H1 (cell line): ENCODE measurements around the gene F11R. TPM values are rescaled to one million over a fixed set of nuclear protein-coding genes. Genes with fewer than 3 reads are reported as not detected.
A peak's percentile ranks its signal among the peaks of the same experiment; 100 is the strongest.

ENCODE experiments used
- CTCF ChIA-PET: fragments of 300-600 bp; sonication (Branson Sonifier 250); formaldehyde crosslinking; loops from one replicate; lab custom pipeline; 2021; ENCODE audit not compliant: partially characterized antibody; lab: Charles Lee
- POLR2A ChIA-PET: fragments of 300-600 bp; sonication (Branson Sonifier 250); formaldehyde crosslinking; loops from one replicate; lab custom pipeline; 2021; ENCODE audit warnings: inconsistent platforms; ENCODE audit not compliant: partially characterized antibody; lab: Charles Lee
- DNase-seq, 2 experiments: peaks; one replicate each; pipeline versions ENCODE4 v3.0.0 to v3.0.0-alpha.2; 2010 to 2022; ENCODE audit warnings: low spot score in 2 of 2, low read depth in 1 of 2, mixed read lengths in 1 of 2
- FAIRE-seq: peaks from 2 replicates; lab custom pipeline; 2011; peaks lifted over from hg19 to GRCh38; lab: Jason Lieb, UNC
- H2AFZ ChIP-seq: 2 replicates; pipeline ENCODE4 v1.8.1; 2012; ENCODE audit warnings: low read length, inconsistent platforms
- H2AK5ac ChIP-seq: 2 replicates; pipeline ENCODE4 v1.6.1; 2013; ENCODE audit warnings: low read depth, low read length
- H2BK120ac ChIP-seq: replicated peaks from 2 replicates; pipeline ENCODE3; 2013; ENCODE audit warnings: low read depth, low read length, inconsistent platforms
- H2BK12ac ChIP-seq: 2 replicates; pipeline ENCODE4 v1.6.1; 2013; ENCODE audit warnings: low read depth, low read length
- H2BK15ac ChIP-seq: 2 replicates; pipeline ENCODE4 v1.6.1; 2013; ENCODE audit warnings: low read length
- H2BK20ac ChIP-seq: 2 replicates; pipeline ENCODE4 v1.6.1; 2013; ENCODE audit warnings: low read length
- H2BK5ac ChIP-seq: 2 replicates; pipeline ENCODE4 v1.6.1; 2013; ENCODE audit warnings: low read depth, low read length
- H3K14ac ChIP-seq: 2 replicates; pipeline ENCODE4 v1.6.1; 2013; ENCODE audit warnings: inconsistent platforms; ENCODE audit not compliant: insufficient read length
- H3K18ac ChIP-seq: 2 replicates; pipeline ENCODE4 v1.6.1; 2013; ENCODE audit warnings: low read length; ENCODE audit errors: extremely low read depth
- H3K23ac ChIP-seq: 2 replicates; pipeline ENCODE4 v1.6.1; 2013; ENCODE audit warnings: inconsistent platforms; ENCODE audit not compliant: insufficient read length
- H3K23me2 ChIP-seq: 2 replicates; pipeline ENCODE4 v1.6.1; 2013; ENCODE audit warnings: low read depth, low read length
- H3K27ac ChIP-seq: 2 replicates; pipeline ENCODE4 v1.6.1; 2011; ENCODE audit warnings: low read depth, low read length, inconsistent platforms
- H3K27me3 ChIP-seq, 4 experiments: replicated peaks in 1 of 4; 1 replicate in 1 of 4; 2 replicates in 3 of 4; pipeline versions ENCODE4 v1.6.1 to v1.8.1; 2011 to 2013; ENCODE audit warnings: low read length in 3 of 4, mild to moderate bottlenecking in 3 of 4, inconsistent platforms in 2 of 4, mixed read lengths in 2 of 4, moderate library complexity in 1 of 4; ENCODE audit not compliant: control insufficient read depth in 3 of 4, insufficient read depth in 3 of 4; ENCODE audit errors: extremely low read depth in 1 of 4
- H3K36me3 ChIP-seq, 4 experiments: 2 replicates each; pipeline versions ENCODE4 v1.6.1 to v1.8.1; 2011 to 2013; ENCODE audit warnings: mild to moderate bottlenecking in 4 of 4, low read length in 3 of 4, moderate library complexity in 2 of 4, control low read depth in 1 of 4, inconsistent platforms in 1 of 4; ENCODE audit not compliant: insufficient read depth in 4 of 4, control insufficient read depth in 2 of 4
- H3K4ac ChIP-seq: replicated peaks from 2 replicates; pipeline ENCODE3; 2013; ENCODE audit warnings: low read length, low read depth, mixed read lengths, inconsistent platforms; ENCODE audit not compliant: insufficient read length
- H3K4me1 ChIP-seq, 4 experiments: replicated peaks in 1 of 4; 1 replicate in 1 of 4; 2 replicates in 3 of 4; pipeline versions ENCODE4 v1.6.1 to v1.8.1; 2011 to 2013; ENCODE audit warnings: low read length in 3 of 4, inconsistent platforms in 2 of 4, mixed read lengths in 1 of 4; ENCODE audit not compliant: insufficient read depth in 4 of 4, control insufficient read depth in 3 of 4
- H3K4me2 ChIP-seq, 2 experiments: 2 replicates each; pipeline versions ENCODE4 v1.6.1 to v1.8.1; 2011 to 2013; ENCODE audit warnings: low read depth in 2 of 2, low read length in 2 of 2, control low read depth in 1 of 2, inconsistent platforms in 1 of 2, mild to moderate bottlenecking in 1 of 2; ENCODE audit not compliant: insufficient read depth in 1 of 2
- H3K4me3 ChIP-seq, 4 experiments: fragments of 200-600, 300-600 bp in 1 of 4; sonication (generic), shearing (Covaris generic), sonication (Bioruptor Twin) in 1 of 4; 2 replicates each; pipeline versions ENCODE4 v1.5.1 to v1.8.1; 2011 to 2016; ENCODE audit warnings: low read length in 4 of 4, low read depth in 3 of 4, control low read depth in 2 of 4, inconsistent platforms in 2 of 4, mild to moderate bottlenecking in 2 of 4, mixed read lengths in 1 of 4, moderate library complexity in 1 of 4; ENCODE audit not compliant: insufficient read depth in 2 of 4; ENCODE audit errors: extremely low read depth in 1 of 4
- H3K56ac ChIP-seq: replicated peaks from 2 replicates; pipeline ENCODE3; 2013; ENCODE audit warnings: low read depth, mild to moderate bottlenecking, mixed read lengths, low read length, inconsistent platforms; ENCODE audit not compliant: insufficient read length
- H3K79me1 ChIP-seq: 2 replicates; pipeline ENCODE4 v1.6.1; 2013; ENCODE audit warnings: low read depth, low read length, control low read depth
- H3K79me2 ChIP-seq, 2 experiments: 2 replicates each; pipeline versions ENCODE4 v1.6.1 to v1.8.1; 2012 to 2013; ENCODE audit warnings: low read length in 2 of 2, mild to moderate bottlenecking in 2 of 2, inconsistent platforms in 1 of 2; ENCODE audit not compliant: insufficient read depth in 2 of 2, control insufficient read depth in 1 of 2
- H3K9ac ChIP-seq, 4 experiments: replicated peaks in 1 of 4; 1 replicate in 1 of 4; 2 replicates in 3 of 4; pipeline versions ENCODE4 v1.6.1 to v1.8.1; 2011 to 2013; ENCODE audit warnings: low read depth in 3 of 4, low read length in 3 of 4, control low read depth in 2 of 4, mild to moderate bottlenecking in 2 of 4, moderate library complexity in 2 of 4, inconsistent platforms in 1 of 4; ENCODE audit errors: extremely low read depth in 1 of 4
- H3K9me3 ChIP-seq, 2 experiments: 2 replicates each; pipeline versions ENCODE4 v1.6.1 to v1.8.1; 2012 to 2013; ENCODE audit warnings: mild to moderate bottlenecking in 2 of 2, moderate library complexity in 2 of 2, control low read depth in 1 of 2, inconsistent platforms in 1 of 2, low read depth in 1 of 2, low read length in 1 of 2, mixed read lengths in 1 of 2; ENCODE audit not compliant: insufficient read depth in 2 of 2
- H4K20me1 ChIP-seq, 2 experiments: replicated peaks in 1 of 2; 2 replicates each; pipeline versions ENCODE3 to v1.8.1; 2011 to 2013; ENCODE audit warnings: inconsistent platforms in 2 of 2, low read length in 2 of 2, mild to moderate bottlenecking in 1 of 2; ENCODE audit not compliant: insufficient read depth in 2 of 2, control insufficient read depth in 1 of 2
- H4K5ac ChIP-seq: 2 replicates; pipeline ENCODE4 v1.6.1; 2013; ENCODE audit warnings: low read length, low read depth, mixed read lengths, inconsistent platforms; ENCODE audit not compliant: insufficient read length
- H4K8ac ChIP-seq: 2 replicates; pipeline ENCODE4 v1.8.0; 2013; ENCODE audit warnings: mild to moderate bottlenecking, moderate library complexity, low read length, inconsistent platforms; ENCODE audit not compliant: insufficient read depth; ENCODE audit errors: extremely low read depth
- H4K91ac ChIP-seq: replicated peaks from 2 replicates; pipeline ENCODE3; 2013; ENCODE audit warnings: low read length, mixed read lengths, inconsistent platforms; ENCODE audit not compliant: insufficient read length
- EP300 ChIP-seq, 2 experiments: IDR thresholded peaks; 1 replicate in 1 of 2; 2 replicates in 1 of 2; pipeline ENCODE4 v1.6.1; 2011 to 2012; ENCODE audit warnings: low read depth in 2 of 2, low read length in 2 of 2, mild to moderate bottlenecking in 2 of 2, borderline replicate concordance in 1 of 2, inconsistent platforms in 1 of 2, moderate library complexity in 1 of 2
- KDM4A ChIP-seq: IDR thresholded peaks from one replicate; pipeline ENCODE4 v1.7.1; 2012; ENCODE audit warnings: low read depth, mild to moderate bottlenecking, moderate library complexity, low read length, inconsistent platforms; ENCODE audit not compliant: severe bottlenecking
- TAF1 ChIP-seq: IDR thresholded peaks from 2 replicates; pipeline ENCODE4 v1.6.1; 2011; ENCODE audit warnings: mild to moderate bottlenecking, low read depth, low read length
- WGBS, 2 experiments: shearing (Covaris generic) in 1 of 2; methylation state at CpG; one replicate each; pipeline versions ENCODE4 v1.1.6 to v1.1.7; 2013 to 2015; ENCODE audit warnings: low lambda C conversion rate in 2 of 2, mixed read lengths in 2 of 2, inconsistent platforms in 1 of 2, low coverage in 1 of 2, missing lambda C conversion rate in 1 of 2; ENCODE audit not compliant: insufficient replicate concordance in 2 of 2, insufficient coverage in 1 of 2, insufficient read length in 1 of 2; ENCODE audit errors: extremely low coverage in 1 of 2, missing lambda C conversion rate in 1 of 2; 5-methylcytosine and 5-hydroxymethylcytosine counted together
- polyA plus RNA-seq, 7 experiments: library from polyadenylated mRNA; depleted of rRNA in 3 of 7; stranded (reverse) in 5 of 7; unstranded in 2 of 7; fragments of >200 nt in 5 of 7; fragments of 200-250 nt in 2 of 7; gene quantifications; 1 replicate in 5 of 7; 2 replicates in 1 of 7; 4 replicates in 1 of 7; pipeline versions ENCODE4 v1.2.1 to v1.2.3, GENCODE V29; 2011 to 2013; ENCODE audit warnings: missing spikeins in 2 of 7, mixed read lengths in 2 of 7
- total RNA-seq: library from RNA; stranded (reverse); fragmentation: NEBNext Ultra II Directional; extraction: Animal tissue kit (Norgen Biotek cat#: 25700); gene quantifications from 2 replicates; pipeline ENCODE4 v1.2.1, GENCODE V29; 2021

F11R gene
- total and polyA plus RNA-seq, 2 of the 8 experiments (the other 6 are each of a cell fraction or from before 2014, with no cell fraction given), result 159 to 200 TPM

DNA sequence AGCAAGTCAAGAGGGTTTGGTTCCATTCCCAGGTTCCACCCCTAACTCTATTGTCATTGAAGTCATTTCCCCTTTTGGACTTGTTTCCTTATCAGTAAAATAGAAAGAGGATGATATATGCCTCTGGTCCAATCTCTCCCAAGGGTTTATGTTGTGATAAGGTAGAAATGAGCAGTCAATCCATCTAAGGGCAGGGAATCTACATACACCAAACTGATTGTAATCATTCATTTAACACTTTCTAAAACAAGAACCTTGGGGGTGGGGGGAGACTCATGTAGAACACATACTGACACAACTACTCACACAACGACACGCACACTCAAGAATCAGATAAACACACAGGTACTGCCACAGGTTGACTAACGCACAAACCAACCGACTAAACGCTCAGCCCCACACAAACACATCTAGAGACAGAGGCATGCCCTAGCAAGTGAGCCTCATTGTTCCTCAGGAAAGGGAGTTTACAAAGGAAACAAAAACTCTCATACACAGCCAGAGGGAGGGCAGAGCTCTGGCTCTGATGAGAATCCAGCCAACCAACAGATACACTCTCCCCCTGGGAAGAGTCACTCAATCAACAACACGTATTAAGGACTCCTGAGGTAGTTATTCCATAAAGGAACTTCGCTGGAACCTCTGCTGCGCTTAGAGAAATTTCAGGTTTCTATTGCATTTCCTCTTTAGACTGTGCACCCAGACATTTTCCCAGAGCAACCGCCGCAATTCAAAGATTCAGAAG lies 1.0 kb downstream of the F11R start:
- H3K9ac ChIP-seq, result peak overlapping the region; percentile 80 to 95 (median 93)
- ChIA-PET POLR2A (interaction anchor here (0.7 to 3.9 kb wide), 25 partner anchors 8 to 374 kb away, joined by 3 to 50 read pairs (median 6); partner anchors contain the start of genes DEDD, KLHDC9, SLAMF1 and TSTD1), CTCF (interaction anchor here (0.6 to 3.5 kb wide), 12 partner anchors 10 to 150 kb away, joined by 3 to 26 read pairs (median 5); partner anchors contain the start of genes KLHDC9 and USF1)

More for the DNA sequence above, 1.0 kb downstream of the F11R start:
- H3K56ac ChIP-seq, result peak overlapping the region; percentile 74
- no peak overlapping the region for H4K8ac ChIP-seq
- H2BK5ac ChIP-seq, result peak overlapping the region; percentile 98
- H3K23me2 ChIP-seq, result peaks cover 11% of the 10 kb centered on the region
- H2BK120ac ChIP-seq, result no peak overlapping the region
- no peak overlapping the region for H2AFZ ChIP-seq
- H4K91ac ChIP-seq, result peak overlapping the region; percentile 2
- no peak overlapping the region for H3K23ac ChIP-seq
- H3K4me1 ChIP-seq, result peaks cover 7 to 17% (median 13%) of the 10 kb centered on the region in 4 experiments
- no peaks in the 10 kb centered on the region for H3K9me3 ChIP-seq
- WGBS, 2 experiments, result 1% methylated on average over 10 of the region's 10 CpGs; no CpG with 5 or more reads in 1 of the 2 experiments
- H3K79me2 ChIP-seq, result peaks cover 22 to 54% of the 10 kb centered on the region in 2 experiments
- H3K18ac ChIP-seq, result peak overlapping the region; percentile 75; the same call in 1 of the 2 replicates
- H2BK20ac ChIP-seq, result 0 out of 2 replicates have a peak overlapping the region, but pooled peaks have one; percentile 6
- H3K4me2 ChIP-seq, result peak overlapping the region; percentile 80 to 92
- H3K27me3 ChIP-seq, result no peaks in the 10 kb centered on the region
- H2AK5ac ChIP-seq, result no peak overlapping the region
- TF ChIP-seq EP300 (IDR thresholded peaks at IDR 0.05; ENCODE audit: borderline replicate concordance in 1 of 2, low read depth in 2 of 2, low read length in 2 of 2), result no peak
- no peak for TF ChIP-seq TAF1
- TF ChIP-seq KDM4A, result peak; percentile 1
- H3K36me3 ChIP-seq, result no peaks in the 10 kb centered on the region; a peak in 1 of 8 replicates
- no peak for DNase-seq
- no peak overlapping the region for H3K14ac ChIP-seq
- peaks cover 10% of the 10 kb centered on the region for H3K79me1 ChIP-seq
- FAIRE-seq, result no peak
- peak overlapping the region; percentile 93 for H3K27ac ChIP-seq
- H3K4me3 ChIP-seq, result peak overlapping the region; percentile 79 to 97 (median 95)
- H3K4ac ChIP-seq, result no peak overlapping the region
- H4K20me1 ChIP-seq, result peaks cover 6 to 13% of the 10 kb centered on the region in 2 experiments
- peak overlapping the region; percentile 98; the same call in 1 of the 2 replicates for H2BK12ac ChIP-seq
- peak overlapping the region; percentile 79 for H4K5ac ChIP-seq
- H2BK15ac ChIP-seq, result no peak overlapping the region; the same call in 1 of the 2 replicates
